GM18498 (cell line): ENCODE data around the gene NKX2-2.
"Not testable (repeated sequence)": the region's sequence is repeated elsewhere in the genome, so short reads cannot be mapped to it uniquely, and the experiment has no call there.

ENCODE experiments used
- ATAC-seq: cut with Tn5 transposase; IDR thresholded peaks from one replicate; pipeline ENCODE4 v1.9.1; 2021; ENCODE audit warnings: mild to moderate bottlenecking, moderate library complexity; ENCODE audit not compliant: unreplicated experiment

The NKX2-2 gene

GRCh38 chr20:21509597-21510371, 4.1 kb downstream of the NKX2-2 start:
- no peak for ATAC-seq

DNA sequence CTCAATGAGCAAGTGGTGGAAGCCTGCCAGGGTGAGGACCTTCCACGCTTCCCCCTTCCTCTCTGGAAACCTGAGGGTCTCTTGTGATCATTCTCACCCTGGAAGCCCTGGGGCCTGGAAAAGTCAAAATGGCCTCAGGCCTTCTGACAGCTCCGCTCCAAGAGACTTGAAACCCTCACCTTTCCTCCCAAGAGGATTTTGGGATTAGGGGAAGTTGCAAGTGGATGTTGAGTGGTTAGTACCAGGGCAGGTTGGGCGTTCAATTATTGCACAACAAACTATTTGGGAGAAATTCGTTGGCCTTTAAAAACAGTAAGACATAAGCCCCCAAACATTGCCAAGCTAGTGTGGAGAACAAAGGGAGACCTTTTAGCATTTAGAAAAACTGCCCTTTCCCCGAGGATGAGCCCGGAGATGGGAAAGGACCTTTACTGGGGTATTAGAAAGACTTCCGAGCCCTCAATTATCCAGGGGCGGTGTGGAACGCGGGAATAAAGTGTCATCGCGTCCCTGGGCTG, 4.7 kb downstream of the NKX2-2 start:
- no peak for ATAC-seq

DNA sequence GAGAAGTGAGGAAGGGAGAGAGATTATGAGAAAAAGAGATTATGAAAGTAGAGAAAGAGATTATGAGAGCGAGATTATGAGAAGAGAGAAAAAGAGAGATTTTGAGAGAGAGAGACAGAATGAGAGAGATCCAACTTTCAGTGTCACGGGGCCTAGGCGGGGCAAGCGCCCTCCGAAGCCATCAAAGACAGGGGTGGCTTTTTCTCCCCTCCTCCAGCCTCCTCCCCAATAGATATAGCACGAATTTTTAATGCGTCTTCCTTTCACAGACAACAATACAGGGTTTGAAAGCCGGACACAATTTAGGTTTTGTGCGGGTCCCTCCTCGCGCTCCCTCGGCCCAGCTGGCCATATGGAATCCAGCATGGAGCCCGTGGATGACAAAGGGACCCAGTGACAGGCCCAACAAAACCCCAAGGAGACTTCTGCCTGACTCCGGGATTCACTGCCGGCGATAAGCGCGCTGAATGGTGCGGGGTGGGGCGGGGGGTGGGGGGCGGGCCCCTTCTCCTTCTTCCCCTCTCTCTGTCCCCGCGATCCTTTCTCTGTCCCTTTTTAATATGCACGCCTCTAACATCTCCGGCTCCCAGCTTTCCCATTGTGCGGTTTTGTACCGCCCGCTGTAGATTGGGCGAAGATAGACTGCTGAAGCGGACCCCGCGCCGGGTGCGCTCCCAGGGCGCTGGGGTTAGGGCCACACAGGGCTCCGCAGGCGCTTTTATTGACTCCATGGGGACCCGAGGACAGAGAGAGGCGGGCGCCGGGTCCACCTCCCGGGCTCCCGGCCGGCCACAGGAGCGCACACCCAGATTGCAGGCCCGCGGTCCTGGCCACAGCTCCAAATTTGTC, 5.4 kb downstream of the NKX2-2 start:
- no peak for ATAC-seq

- ATAC-seq: no peak
Measured at GRCh38 chr20:21507400-21508229, 6.2 kb downstream of the NKX2-2 start.

- no peak for ATAC-seq
Measured at GRCh38 chr20:21505810-21506530, 7.9 kb downstream of the NKX2-2 start.

- ATAC-seq: peak; percentile 41
Measured at GRCh38 chr20:21505161-21505809, 8.6 kb downstream of the NKX2-2 start.

- ATAC-seq: no peak
Measured at GRCh38 chr20:21504323-21504722, 9.5 kb downstream of the NKX2-2 start.

DNA sequence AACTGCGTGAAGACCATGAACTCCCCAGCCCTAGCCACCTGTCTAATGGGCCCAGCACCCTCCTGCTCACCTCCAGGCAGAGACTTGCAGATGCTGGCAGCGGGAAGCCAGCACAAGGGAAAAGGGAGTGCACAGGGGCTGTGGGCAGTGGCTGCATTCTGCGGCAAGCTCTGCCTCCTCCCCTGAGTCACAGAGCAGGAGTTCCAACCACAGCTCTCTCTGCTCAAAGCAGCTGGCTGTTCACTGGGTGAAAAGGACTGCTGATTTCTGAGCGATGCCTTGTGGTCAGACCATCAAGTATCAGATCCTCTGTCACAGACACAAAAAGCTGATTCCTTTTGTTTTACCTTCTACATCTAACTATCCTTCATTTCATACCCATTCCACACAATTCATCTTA, 10.5 kb downstream of the NKX2-2 start:
- ATAC-seq: peak; percentile 92

- ATAC-seq: no peak
Measured at GRCh38 chr20:21501184-21501583, 12.7 kb downstream of the NKX2-2 start.

DNA sequence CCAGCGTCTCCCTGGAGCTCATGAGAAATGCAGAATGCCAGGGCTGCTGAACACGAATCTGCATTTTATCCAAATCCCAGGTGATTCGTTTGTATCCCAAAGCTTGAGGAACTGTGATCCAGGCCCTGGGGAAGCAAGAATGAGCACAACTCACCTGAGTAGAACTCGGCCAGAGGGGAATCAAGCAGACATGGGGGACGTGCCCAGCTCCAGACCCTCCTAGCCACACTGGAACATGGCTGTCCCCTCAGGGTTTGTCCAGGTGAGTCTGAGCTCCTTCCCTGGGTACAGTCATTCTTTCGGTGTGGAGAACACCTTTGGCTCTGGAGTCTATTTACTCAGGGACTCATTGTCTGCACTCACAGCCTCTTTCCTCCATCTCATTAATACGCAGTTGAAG, 13.3 kb downstream of the NKX2-2 start:
- no peak for ATAC-seq

DNA sequence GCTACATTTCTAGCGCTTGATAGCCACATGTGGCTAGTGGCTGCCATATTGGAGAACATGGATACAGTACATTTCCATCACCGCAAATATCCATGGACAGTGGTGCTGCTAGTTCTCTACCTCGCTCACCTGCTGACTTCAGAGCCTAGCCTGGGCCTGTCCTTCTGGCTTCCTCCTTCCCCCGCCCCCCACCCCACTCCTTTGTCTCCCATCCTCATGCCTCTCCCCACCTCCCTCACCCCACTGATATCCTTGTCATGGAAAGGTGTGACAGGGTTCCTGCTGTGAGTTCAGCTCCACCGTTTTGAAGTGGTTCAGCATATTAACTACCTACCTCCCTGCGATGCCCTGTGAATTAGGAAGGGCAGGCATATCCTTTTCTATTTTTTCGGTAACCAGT, 14.2 kb downstream of the NKX2-2 start:
- ATAC-seq: no peak

DNA sequence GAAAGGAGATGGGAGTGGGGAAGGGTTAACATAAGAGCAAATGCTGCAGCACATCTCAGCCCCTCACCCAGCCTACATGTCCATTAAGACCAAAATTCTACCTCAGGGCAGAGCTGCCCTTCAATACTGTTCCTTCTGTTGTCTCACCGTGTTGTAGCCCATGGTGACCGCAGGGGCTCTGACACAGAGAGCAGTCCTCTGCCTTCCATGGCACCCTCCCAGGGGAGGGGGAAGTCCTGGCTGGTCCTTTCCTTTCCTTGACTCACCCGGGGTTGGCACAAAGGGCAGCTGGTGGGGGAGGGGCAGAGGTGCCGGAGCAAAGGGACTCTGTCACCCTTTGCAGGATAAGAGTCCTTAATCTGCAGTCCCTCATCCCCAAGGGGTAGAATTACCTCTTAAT, 15.2 kb downstream of the NKX2-2 start:
- no peak for ATAC-seq

GRCh38 chr20:21498195-21498594, 15.7 kb downstream of the NKX2-2 start:
- ATAC-seq: no peak

DNA sequence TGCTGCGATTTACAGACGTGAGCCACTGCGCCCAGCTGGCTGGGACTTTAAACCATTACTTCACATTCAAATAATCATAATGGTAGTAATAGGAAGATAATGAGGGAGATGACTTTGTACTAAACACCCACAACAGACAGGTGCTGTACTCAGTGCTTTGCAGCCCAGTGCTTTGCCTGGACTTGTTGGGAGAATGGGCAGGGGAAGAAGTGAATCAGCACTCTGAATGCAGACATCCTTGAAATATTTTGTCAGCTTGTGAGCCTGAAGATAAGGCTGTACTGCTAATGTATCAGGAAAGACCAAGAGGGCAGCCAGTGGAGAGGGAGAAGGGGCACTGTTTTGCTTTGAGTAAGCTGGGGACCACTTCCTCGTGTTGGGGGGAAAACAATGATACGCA, 17.4 kb downstream of the NKX2-2 start:
- no peak for ATAC-seq

DNA sequence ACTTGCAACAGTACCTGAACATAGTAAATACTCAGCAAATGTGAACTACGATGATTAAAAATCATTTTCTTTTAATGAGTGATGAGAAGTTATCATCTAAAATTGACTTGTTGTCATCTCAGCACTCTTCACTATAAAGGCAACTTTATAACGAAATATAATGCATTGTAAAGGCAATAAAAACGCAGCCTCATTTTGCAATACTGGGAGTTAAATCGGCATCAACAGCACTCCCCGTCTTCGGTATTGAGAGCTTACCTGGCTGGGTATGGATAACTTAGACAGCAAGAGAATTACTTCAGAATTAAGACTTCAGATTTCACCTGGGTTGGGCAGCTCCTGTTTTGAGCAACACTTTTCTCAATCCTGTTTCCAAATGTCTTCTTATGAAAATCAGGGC, 20.8 kb downstream of the NKX2-2 start:
- no peak for ATAC-seq

DNA sequence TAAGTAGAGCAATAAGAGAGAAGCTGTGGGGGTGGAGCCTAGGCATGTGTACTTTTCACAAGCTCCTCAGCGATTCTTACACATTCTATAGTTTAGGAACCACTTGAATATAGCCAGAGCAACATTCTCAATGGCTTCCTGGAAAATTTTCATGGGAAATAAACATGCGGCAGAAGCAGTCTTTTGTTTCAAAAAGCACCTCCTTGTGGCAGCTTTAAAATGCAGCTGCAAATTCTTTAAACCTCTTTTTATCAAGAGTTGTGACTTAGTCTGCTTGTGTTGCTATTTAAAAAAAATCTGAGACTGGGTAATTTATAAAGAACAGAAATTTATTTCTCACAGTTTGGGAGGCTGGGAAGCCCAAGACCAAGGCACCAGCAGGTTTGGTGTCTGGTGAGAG, 23.8 kb downstream of the NKX2-2 start:
- ATAC-seq: no peak

DNA sequence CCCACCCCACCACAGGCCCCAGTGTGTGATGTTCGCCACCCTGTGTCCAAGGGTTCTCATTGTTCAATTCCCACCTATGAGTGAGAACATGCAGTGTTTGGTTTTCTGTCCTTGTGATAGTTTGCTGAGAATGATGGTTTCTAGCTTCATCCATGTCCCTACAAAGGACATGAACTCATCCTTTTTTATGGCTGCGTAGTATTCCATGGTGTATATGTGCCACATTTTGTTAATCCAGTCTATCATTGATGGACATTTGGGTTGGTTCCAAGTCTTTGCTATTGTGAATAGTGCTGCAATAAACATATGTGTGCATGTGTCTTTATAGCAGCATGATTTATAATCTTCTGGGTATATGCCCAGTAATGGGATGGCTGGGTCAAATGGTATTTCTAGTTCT, 33.7 kb downstream of the NKX2-2 start:
- not testable (repeated sequence) for ATAC-seq

- no peak for ATAC-seq
Measured at GRCh38 chr20:21465799-21466198, 48.1 kb downstream of the NKX2-2 start.

- ATAC-seq: no peak
Measured at GRCh38 chr20:21464916-21465315, 48.9 kb downstream of the NKX2-2 start.
